Esophagus muscularis mucosa (tissue), 4 donors: ENCODE results near the gene CPNE5.

Experiments
- EP300 ChIP-seq: sonication (generic); formaldehyde crosslinking; IDR thresholded peaks from one replicate; pipeline ENCODE4 v1.6.1; 2017; ENCODE audit warnings: antibody characterized with exemption
- POLR2A ChIP-seq: fragments of 450-650 bp; IDR thresholded peaks from one replicate; pipeline ENCODE4 v1.6.1; 2017; ENCODE audit warnings: antibody characterized with exemption, moderate library complexity, mild to moderate bottlenecking, low read depth
- TF ChIP-seq, protein P1 (sequence below), 3 experiments: fragments of 200-600 bp in 2 of 3; fragments of 450-650 bp in 1 of 3; sonication (generic) in 2 of 3; IDR thresholded peaks; one replicate each; pipeline ENCODE4 v1.5.1; 2017 to 2019; ENCODE audit warnings: antibody characterized with exemption in 3 of 3, mild to moderate bottlenecking in 2 of 3, moderate library complexity in 1 of 3

GRCh38 chr6:36749829-36750489 lies 89.3 kb downstream of the CPNE5 start:
- TF ChIP-seq, protein P1, sequence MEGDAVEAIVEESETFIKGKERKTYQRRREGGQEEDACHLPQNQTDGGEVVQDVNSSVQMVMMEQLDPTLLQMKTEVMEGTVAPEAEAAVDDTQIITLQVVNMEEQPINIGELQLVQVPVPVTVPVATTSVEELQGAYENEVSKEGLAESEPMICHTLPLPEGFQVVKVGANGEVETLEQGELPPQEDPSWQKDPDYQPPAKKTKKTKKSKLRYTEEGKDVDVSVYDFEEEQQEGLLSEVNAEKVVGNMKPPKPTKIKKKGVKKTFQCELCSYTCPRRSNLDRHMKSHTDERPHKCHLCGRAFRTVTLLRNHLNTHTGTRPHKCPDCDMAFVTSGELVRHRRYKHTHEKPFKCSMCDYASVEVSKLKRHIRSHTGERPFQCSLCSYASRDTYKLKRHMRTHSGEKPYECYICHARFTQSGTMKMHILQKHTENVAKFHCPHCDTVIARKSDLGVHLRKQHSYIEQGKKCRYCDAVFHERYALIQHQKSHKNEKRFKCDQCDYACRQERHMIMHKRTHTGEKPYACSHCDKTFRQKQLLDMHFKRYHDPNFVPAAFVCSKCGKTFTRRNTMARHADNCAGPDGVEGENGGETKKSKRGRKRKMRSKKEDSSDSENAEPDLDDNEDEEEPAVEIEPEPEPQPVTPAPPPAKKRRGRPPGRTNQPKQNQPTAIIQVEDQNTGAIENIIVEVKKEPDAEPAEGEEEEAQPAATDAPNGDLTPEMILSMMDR (IDR thresholded peaks at IDR 0.05), result no peak
- TF ChIP-seq POLR2A (no peak), EP300 (no peak)
